ENCODE measurements around the gene RBM39.
A peak's percentile ranks its signal among the peaks of the same experiment; 100 is the strongest.
"Not testable (repeated sequence)": the region's sequence is repeated elsewhere in the genome, so short reads cannot be mapped to it uniquely, and the experiment has no call there.

Gene RBM39

DNA sequence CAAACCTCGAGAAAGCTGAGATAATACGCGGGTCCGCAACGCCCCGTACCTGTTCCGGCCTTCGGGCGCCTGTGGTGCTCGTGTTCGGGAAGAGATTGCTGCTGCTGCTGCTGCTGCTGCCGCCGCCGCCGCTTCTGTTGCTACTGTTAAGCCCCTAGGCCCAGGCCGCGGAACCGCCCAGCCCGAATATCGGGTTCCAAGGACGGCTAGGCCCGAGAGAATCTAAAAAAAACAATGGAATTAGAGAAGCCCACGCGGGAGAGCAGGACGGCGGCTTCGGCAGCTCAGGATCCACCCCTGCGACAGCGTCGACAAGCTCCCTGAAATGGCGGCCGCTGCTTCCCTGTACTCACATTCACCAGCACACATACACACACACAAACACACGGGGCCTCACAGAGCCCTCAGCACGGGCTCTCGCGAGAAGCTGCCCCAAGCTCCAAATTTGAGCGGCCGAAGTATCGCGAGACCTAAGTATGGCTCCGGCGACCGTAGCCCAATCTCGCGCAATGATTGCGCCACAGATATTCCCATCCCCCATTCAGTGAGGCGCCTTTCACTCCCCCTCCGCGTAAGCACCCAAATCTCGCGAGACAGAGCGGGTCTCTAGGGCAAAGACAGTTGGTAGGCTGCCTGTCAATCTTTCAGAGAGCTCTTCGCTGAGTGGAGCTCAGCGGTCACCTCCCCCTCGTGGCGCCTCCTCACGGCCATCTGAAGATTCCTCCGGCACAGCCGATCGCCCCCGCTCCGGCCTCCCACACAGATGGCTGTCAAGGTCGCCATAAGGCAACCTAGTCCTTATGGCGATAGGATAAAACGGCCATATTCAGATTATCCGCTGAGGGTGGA, at the start of gene RBM39:
Gene RBM39 (minus strand): TSS at position 369 of the 849 bp plus-strand sequence. CDS start 1,386 bp downstream, outside the sequence.
- peak; percentile 100 for DNase-seq

DNA sequence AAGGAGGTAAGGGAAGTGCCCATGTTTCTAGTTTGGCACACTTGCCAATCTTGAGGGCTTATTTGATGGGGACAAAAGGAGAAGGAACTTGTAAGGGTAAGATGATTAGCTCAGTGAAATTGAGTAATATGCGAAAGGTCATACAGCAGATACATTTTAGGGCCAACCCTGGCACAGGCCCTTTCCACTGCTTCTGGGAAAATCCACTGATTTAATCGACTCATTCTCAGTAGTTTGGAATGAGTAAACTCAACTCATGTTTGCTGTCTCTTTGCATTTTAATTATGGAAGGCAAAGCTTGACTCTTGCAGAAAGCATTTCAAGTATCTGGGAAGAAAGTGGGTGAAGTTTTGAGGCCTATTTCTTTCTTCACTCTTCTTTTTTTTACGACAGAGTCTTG, 49.8 kb upstream of the RBM39 start:
- no peak for DNase-seq

DNA sequence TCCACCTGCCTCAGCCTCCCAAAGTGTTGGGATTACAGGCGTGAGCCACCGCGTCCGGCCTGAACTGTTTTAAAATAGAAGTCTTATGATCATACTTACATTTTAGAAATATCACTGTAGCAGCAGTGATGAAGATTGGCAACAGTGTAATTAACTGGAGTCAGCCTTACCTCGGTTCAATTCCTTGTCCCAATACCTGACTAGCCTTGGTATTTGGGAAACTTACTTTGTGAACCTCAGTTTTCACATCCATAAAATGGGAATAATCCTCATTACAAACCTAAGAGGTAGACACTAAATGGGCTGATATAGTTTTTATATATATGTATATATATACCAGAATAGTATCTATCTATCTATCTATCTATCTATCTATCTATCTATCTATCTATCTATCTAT, 49.0 kb upstream of the RBM39 start:
- DNase-seq, result no peak

DNA sequence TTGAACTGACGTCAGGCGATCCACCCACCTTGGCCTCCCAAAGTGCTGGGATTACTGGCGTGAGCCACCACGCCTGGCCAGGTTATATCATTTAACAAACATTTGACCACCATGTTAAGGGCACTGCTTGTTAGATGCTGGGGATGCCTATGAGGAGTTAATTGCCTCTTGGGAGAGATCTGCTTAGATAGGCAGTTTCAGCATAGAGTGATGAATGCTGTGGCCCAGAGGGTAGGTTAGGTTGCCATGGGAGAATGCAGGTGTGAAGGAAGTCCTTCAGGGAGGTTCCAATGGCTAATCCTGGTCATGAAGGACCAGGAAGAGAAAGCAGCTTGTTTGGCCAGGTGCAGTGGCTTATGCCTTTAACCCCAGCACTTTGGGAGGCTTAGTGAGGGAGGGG, 46.7 kb upstream of the RBM39 start:
- peak; percentile 10 for DNase-seq

DNA sequence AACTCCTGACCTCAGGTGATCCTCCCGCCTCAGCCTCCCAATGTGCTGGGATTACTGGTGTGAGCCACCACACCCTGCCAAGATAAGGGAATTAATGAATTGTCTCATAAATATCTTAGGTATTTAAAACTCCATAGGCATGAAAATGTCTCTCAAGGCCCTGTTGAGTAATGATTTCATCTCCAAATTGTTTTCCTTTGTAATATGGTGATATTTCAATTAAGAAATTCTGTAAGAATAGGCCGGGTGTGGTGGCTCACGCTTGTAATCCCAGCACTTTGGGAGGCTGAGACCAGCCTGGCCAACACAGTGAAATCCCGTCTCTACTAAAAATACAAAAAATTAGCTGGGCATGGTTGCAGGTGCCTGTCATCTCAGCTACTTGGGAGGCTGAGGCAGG, 43.5 kb upstream of the RBM39 start:
- not testable (repeated sequence) for DNase-seq

DNA sequence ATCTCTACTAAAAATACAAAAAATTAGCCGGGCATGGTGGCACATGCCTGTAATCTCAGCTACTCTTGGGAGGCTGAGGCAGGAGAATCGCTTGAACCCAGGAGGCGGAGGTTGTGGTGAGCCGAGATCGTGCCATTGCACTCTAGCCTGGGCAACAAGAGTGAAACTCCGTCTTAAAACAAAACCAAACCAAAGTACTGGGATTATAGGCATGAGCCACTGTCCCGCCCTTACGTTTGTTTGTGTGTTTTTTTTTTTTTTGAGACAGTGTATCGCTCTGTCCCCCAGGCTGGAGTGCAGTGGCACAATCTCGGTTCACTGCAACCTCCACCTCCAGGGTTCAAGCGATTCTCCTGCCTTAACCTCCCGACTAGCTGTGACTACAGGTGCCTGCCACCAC, 41.8 kb upstream of the RBM39 start:
- not testable (repeated sequence) for DNase-seq

DNA sequence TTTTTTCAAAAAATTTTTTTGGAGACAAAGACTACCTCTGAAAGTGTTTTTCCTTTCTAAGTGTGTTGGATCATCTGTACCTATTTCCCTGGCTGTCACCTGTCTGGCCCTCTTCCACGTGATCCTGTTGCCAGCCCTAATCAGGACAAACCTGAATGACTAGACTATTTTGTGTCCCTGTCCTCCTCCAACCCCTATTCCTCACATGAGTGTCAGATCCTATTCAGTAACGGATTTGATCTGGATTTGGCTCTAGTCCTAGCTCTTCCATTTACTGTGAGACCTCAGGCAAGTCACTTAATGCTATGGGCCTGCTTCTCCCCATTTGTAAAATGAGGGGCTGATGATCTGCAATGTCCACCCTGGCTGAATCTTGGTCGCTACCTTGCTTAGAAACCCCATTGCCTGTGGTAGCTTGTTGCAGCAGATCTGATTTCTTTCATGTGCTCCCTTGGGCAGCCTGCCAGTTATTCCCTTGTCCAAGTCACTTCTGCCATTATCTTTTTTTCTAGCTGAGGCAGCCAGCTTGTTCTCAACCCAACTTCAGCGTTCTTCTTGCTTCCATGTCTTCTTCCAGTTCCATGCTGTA, 34.5 kb upstream of the RBM39 start:
- DNase-seq, result peak; percentile 58

DNA sequence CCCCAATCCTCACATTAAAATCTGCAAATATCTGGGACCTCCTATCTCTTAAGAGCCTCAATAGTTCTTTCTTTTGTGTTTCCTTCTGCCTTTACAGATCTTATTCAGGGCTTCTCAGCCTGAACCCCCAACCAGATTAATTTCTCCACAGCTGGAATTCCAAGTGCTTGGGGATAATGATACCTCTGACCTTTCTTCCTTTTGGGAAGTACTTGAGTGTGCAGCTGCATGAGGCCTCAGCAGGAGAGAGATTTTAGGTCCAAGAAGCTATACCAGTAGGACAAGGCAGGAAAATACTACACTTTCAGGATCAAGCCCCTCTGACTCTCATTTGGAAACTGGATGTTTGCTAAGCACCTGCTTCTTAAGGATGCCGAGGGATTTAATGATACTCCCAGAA, 32.3 kb upstream of the RBM39 start:
- no peak for DNase-seq

DNA sequence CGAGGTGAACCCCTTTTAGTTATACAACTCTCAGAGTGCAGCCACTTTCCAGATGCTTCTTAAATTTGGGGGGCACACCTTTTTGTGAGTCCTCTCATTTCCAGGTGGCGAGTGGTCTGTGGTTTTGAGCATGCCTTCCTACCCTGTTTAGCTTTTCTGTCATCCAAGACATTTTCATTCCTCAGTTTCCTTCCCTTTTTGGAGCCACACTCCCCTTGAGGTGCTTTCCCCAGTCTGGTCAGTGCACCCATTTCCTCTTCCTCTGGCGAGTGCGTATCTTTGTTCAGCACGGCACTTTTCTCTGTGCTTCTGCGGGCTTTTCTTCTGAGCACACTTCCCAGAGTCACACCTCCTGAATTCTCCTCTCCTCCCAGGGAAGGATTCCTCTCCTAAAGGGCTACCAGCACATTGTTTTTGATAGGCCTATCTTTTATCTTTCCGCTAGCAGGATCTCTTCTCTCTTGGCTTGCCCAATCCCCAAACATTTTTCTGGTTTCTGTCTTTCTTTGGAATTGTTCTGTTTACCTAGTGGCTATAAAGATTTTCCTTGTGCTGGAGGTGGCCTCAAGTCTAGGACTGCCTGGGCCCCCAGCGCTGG, 31.2 kb upstream of the RBM39 start:
- no peak for DNase-seq

DNA sequence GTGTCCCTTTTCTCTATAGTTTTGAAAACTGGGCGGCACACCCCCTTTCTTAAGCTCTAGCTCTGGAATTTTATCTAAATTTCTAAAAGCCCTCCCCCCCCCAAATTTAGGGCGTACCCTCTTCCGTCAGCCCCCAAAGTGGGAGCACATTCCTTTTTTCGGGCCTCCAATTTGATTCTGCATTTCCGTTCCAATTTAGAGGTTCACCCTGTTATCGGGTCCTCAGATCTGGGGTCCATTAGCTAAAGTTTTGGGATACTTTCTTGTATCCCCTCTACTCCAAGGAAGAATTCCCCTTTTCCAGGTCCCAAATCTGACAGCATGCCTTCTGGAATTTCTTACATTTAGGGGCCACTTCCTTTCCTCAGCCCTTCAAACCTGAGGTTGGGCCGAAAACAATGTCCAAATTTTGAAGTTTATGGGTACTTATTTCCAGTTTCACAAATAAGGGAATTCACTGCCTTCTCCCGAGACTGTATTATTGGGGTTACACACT, 30.6 kb upstream of the RBM39 start:
- DNase-seq, result no peak

DNA sequence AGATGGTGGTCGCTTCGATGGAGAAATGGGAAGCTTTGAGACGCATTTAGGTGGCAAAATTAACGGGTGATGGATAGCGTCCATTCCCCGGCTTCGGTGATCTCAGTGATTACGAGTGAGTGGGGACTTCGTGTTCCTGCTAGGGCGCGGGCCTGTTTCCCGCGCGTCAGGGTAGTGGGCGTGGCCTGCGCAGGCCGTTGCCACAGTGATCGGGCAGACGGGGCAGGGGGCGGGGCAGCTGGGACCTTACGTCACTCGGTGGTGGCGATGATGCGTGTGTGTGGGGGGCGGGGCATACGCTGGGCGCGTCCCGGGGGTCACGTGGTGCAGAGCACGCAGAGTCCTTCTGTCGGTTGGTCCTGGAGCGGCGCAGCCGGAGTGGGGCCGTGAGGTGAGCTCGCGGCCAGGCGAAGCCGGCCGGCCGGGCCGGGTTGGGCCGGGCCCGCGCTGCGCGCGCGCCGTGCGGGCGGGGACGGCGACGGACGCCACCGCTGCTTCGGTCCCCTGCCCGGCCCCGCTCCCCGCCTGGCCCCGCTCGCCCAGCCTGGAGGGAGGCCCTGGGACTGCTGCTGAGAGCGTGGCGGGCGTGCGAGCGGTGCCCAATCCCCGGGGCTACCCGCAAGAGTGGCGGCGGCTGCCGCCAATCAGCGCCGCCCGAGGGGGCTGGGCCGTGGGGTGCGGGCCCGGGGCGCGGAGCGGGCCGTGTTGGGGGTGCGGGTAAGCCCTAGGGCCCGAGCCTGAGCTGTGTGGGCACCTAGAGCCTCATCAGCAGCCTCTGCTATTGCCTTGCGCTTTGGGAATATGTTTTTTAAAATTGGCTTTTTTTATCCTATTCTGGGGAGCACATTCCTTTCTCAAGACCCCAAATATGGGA, 29.9 kb upstream of the RBM39 start, which contains the start of gene PHF20:
Gene PHF20 (plus strand): TSS at position 327 of the 874 bp plus-strand sequence. CDS start 29,508 bp downstream, outside the sequence.
- DNase-seq, result peak; percentile 97

DNA sequence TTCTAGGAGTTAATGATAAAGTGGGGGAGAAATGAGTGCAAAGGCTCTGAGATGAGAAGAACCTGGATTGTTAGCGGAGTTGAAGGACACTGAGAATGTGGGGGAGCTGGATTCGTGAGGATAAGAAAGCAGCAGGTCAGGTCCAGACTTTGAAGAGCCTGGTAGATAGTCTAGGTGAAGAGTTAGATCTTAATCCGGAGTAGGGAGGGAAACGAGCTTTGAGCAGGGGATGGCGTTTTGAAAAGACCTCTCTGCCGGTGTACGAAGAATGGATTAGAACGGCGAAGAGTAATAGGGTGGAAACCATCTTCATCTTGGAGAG, 29.3 kb upstream of the RBM39 start:
- no peak for DNase-seq

DNA sequence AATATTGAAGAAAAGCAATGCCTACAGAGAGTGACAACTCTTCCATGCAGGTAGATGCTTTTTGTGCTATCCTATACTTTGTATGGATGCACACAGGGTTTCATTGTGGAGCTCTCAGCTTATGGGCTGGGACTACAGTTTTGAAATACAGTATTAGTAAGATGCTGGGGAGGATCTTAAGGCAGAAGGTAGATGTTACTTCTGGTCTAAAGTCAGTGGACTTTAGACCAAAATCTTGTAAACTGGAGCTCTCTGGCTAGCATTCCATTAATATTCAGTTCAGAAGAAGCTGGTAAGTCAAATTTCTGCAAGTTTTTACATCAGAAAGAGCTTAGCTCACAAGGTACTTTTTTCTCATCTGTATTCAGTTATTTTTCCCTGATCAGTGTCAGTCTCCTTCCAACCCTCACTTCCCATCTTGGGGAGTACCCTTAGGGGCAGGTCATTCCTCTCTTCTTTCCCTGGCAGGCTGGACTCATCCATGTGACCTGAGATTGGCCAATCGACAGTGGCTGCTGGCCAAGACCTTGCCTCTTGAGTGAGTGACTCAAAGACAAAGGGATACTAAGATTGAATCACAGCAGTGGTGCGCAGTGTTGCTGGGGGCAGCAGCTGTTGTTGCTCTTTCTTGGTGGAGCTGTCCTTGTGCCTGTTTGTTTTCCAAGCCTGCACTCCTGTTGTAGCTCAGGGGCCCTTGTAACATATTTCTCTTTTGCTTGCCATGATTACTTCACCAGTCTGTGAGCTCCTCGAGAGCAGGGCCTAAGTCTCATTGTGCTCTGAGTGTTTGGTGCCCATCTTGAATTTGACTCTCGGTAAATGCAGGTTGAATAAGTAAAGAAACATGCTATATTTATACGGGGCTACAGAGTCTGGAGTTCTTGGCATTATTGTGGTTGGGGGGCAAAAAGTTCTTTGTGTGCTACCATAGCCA, 26.9 kb upstream of the RBM39 start:
- peak; percentile 41 for DNase-seq

DNA sequence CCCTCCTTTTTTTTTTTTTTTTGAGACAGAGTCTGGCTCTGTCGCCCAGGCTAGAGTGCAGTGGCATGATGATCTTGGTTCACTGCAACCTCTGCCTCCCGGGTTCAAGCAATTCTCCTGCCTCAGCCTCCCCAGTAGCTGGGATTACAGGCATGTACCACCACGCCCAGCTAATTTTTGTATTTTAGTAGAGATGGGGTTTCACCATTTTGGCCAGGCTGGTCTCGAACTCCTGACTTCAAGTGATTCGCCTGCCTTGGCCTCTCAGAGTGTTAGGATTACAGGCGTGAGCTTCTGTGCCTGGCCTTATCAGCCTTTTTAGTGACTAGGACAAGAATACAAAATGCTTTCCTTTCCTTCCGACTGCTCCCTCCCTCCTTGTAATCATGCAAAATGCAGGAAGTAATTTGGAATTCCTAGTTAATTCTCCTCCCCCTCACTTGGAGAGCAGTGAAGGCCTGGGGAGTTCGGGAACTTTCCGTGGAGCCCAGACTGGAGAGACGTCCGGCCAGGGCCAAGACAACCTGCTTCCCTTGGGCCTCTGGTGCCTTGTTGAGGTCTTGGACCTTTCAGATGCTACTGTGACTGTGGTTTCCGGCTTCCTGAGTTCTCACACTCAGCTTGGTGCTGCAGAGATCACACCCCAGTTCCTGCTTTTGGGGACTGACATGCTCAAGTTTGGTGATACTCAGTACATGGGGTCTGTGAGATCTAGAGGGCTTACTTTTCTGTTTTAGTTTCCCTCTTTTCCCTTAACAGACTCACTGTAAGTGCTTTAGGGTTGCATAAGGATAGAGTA, 25.8 kb upstream of the RBM39 start:
- DNase-seq, result no peak

DNA sequence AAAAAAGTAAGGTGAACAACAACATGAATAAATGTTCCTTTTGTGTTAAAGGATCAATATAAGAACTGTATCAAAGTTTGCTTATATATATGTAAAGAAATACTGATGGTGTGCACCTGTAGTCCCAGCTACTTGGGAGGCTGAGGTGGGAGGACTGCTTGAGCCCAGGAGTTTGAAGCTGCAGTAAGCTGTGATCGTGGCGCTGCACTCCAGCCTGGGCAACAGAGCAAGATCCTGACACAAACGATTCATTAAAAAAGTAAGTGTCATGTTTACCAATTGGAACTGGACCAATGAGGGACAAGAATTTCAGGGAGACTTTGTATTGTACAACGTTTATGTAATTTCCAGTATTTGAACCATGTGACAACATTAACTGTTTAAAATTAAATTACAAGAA, 24.8 kb upstream of the RBM39 start:
- DNase-seq, result no peak

DNA sequence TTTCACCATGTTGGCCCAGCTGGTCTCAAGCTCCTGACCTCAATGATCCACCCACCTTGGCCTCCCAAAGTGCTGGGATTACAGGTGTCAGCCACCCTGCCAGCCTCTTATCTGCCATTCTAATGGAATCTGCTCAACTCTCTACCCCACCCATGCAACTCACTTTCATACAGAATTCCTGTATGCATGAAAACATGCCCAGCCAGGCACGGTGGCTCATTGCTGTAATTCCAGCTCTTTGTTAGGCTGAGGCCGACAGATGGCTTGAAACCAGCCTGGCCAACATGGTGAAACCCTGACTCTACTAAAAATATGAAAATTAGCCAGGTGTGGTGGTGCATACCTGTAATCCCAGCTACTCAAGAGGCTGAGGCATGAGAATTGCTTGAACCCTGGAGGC, 22.9 kb upstream of the RBM39 start:
- not testable (repeated sequence) for DNase-seq

DNA sequence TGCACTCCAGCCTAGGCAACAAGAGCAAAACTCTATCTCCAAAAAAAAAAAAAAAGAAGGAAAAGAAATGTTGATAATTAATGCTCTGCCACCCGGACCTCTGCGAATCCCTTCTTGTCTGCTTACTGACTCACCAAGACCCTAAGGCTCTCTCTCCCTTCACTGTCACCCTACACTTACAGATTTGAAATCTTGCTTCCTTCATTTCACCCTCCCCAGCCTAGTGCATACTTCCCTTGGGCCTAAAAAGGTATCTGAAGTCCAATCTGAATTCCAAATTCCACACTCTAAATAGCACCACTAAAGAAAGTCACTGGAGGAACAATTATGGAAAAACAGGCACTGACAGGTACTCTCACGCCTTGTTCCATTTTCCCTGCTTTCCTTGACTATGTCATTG, 20.4 kb upstream of the RBM39 start:
- DNase-seq, result no peak

DNA sequence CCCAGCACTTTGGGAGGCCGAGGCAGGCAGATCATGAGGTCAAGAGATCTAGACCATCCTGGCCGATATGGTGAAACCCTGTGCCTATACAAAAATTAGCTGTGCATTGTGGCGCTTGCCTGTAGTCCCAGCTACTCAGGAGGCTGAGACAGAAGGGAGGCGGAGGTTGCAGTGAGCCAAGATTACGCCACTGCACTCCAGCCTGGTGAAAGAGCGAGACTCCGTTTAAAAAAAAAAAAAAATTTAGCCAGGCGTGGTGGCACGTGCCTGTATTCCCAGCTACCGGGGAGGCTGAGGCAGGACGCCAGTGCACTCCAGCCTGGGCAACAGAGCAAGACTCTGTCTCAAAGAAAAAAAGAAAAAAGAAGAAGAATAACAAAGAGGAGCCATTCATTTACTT, 19.5 kb upstream of the RBM39 start:
- DNase-seq, result not testable (repeated sequence)

DNA sequence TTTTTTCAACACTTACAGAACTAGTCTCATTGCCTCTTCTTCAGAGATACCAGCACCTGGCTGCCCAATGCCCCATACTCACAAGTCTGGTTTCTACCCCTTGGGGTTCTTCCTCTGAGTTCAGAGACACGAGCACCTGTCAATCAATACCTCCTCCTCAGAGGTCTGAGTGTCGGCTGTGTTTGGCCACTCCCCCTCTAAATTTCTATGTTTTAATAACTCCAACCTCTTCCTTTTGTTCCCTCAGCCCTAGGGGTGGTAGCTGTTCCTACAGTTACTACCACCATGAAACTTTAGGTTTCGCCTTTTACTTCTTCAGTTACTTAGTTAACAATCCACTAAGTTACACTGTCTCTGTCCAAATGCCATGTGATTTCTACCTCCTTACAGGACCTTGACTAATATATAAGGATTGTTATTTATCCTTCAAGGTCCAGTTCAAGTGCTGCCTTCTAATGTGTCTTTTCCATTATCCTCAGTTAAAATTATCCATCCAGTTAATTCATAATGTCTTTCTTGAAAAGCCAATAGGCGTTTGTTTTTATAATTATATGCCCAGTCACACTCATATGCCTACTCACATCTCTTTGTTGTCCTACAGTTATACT, 15.1 kb upstream of the RBM39 start:
- no peak for DNase-seq

DNA sequence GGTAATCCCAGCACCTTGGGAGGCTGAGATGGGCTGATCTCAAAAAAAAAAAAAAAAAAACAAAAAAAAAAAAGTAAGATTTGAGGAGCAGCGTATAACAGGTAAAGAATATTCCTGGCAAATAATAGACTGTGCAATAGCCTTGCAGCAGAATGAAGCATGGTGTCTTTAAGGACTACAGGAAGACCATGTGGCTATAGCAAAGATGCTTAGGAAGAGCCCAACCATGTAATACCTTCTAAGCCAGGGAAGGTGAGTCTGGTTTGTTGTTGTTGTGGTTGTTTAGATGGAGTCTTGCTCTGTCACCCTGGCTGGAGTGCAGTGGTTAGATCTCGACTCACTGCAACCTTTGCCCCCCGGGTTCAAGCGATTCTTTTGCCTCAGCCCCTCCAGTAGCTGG, 14.3 kb upstream of the RBM39 start:
- no peak for DNase-seq

DNA sequence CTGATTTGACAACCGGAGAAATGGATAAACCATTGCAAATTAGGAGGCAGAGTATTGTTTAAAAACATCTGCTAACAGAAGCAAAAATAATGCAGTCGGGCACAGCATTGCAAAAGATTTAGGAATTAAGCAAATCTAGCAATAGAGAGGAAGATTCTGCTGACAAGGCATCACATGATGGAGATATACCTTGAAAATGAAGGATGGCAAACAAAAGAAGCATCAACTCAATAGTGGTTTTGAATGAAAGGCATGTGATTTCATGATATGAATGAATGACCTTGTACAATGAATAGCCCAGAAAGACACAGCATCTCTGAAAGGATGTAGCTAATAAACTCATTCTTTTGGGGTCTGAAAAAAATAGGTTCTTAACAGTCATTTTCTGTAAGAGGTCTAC, 8.6 kb upstream of the RBM39 start:
- no peak for DNase-seq

All from NCI-H345 (cell line).